ENCODE measurements around the gene SOX10. TPM values are rescaled to one million over a fixed set of nuclear protein-coding genes. Genes with fewer than 3 reads are reported as not detected.

SOX10 gene
- total and polyA plus RNA-seq, 9 of the 15 experiments (the other 6 are each of a cell fraction or from before 2014, with no cell fraction given): not detected

- in situ Hi-C loops (cut with MboI) (no loop called here), intact Hi-C loops (cut with micrococcal nuclease) (no loop called here)
- H3K9ac ChIP-seq (ENCODE audit: insufficient read depth in 1 of 2, low read depth in 2 of 2, low read length in 2 of 2): no peak overlapping the region; a peak in 1 of 4 replicates
- no peak overlapping the region for H3K4me3 ChIP-seq
- POLR2A ChIA-PET: interaction anchor here (0.6 kb wide), 1 partner anchor 12 kb away, joined by 4 read pairs; no protein-coding TSS in a partner anchor
- H4K20me1 ChIP-seq (replicated peaks; ENCODE audit: control insufficient read depth, insufficient read depth, low read length): no peaks in the 10 kb centered on the region
- no peaks in the 10 kb centered on the region for H3K9me3 ChIP-seq (replicated peaks; ENCODE audit: control insufficient read depth, insufficient read depth, low read depth, low read length)
- WGBS (ENCODE audit: insufficient coverage, low coverage, missing lambda C conversion rate): 93% methylated on average over 5 of the region's 5 CpGs
- FAIRE-seq (no peak), ATAC-seq (no peak), DNase-seq (ENCODE audit: extremely low read depth in 1 of 4, low spot score in 3 of 4) (no peak)
- BruUV-seq (replicated peaks): no TSS peak
- H3K36me3 ChIP-seq (ENCODE audit: control insufficient read depth, insufficient read depth, low read length): peaks cover 23% of the 10 kb centered on the region; the same call in 2 of the 3 replicates
- peaks cover 0 to 20% of the 10 kb centered on the region in 2 experiments; a peak in 2 of 5 replicates for H3K4me1 ChIP-seq (replicated peaks in 1 of 2; ENCODE audit: control insufficient read depth in 2 of 2, insufficient read depth in 2 of 2, low read length in 2 of 2)
- H3K27ac ChIP-seq (ENCODE audit: extremely low read depth, low read depth, low read length): no peak overlapping the region
- no peak for TF ChIP-seq DNMT1 (IDR thresholded peaks at IDR 0.05)
- TF ChIP-seq FOXP4 (CRISPR knock-in tag; IDR thresholded peaks at IDR 0.05; ENCODE audit: borderline replicate concordance): no peak
- no peak for TF ChIP-seq PHF21A (IDR thresholded peaks at IDR 0.05; ENCODE audit: borderline replicate concordance, low read depth)
- TF ChIP-seq ZNF407 (IDR thresholded peaks at IDR 0.05; ENCODE audit: low read depth): no peak
- no peak for TF ChIP-seq ZNF780A (CRISPR knock-in tag; IDR thresholded peaks at IDR 0.05)
- H3K9me1 ChIP-seq (ENCODE audit: control insufficient read depth, insufficient read depth, low read length): no peaks in the 10 kb centered on the region
- H3K27me3 ChIP-seq (ENCODE audit: control insufficient read depth in 2 of 2, insufficient read depth in 2 of 2, low read length in 2 of 2): no peaks in the 10 kb centered on the region
- CTCF ChIA-PET (ENCODE audit: low intra/inter-chr PET ratio): no interaction called here
- no peak overlapping the region for H2AFZ ChIP-seq (ENCODE audit: low read depth, low read length)
- no peaks in the 10 kb centered on the region for H3K79me2 ChIP-seq (ENCODE audit: control insufficient read depth, insufficient read depth, low read length)
- H3K4me2 ChIP-seq (ENCODE audit: insufficient read depth, low read length): no peak overlapping the region
Measured at GRCh38 chr22:37927637-37927936, 56.8 kb downstream of the SOX10 start.
